A549 (cell line): ENCODE results near the gene ZBTB16.

Experiments used
- BCL3 ChIP-seq: fragments of >200 bp; sonication (Bioruptor Twin); formaldehyde crosslinking; IDR thresholded peaks from 3 replicates; pipeline ENCODE4 v1.6.1; 2016
- CHD4 ChIP-seq: fragments of 200-600 bp; sonication (generic); IDR thresholded peaks from 2 replicates; pipeline ENCODE4 v1.6.1; 2016; ENCODE audit warnings: antibody characterized with exemption, mild to moderate bottlenecking, borderline replicate concordance
- FOXS1 ChIP-seq: fragments of 250-450 bp; sonication (Bioruptor Pico); IDR thresholded peaks from 2 replicates; pipeline ENCODE4 v1.5.0; 2020; ENCODE audit warnings: mild to moderate bottlenecking, moderate library complexity
- SMC3 ChIP-seq: fragments of >200 bp; sonication (Bioruptor Twin); formaldehyde crosslinking; IDR thresholded peaks from 3 replicates; pipeline ENCODE4 v1.6.1; 2018; ENCODE audit warnings: inconsistent platforms

GRCh38 chr11:114156131-114156581, 96.6 kb downstream of the ZBTB16 start:
- TF ChIP-seq CHD4: no peak
- TF ChIP-seq SMC3: no peak
- no peak for TF ChIP-seq BCL3
- no peak for TF ChIP-seq FOXS1 (CRISPR knock-in tag)
